Stimulated activated CD8-positive, alpha-beta memory T cell treated with anti-CD3 and anti-CD28 coated beads, Interleukin-2, amount 100 ng/mL, for 48 hours (primary cell): ENCODE results near the gene KRTAP19-8.

Experiments used
- DNase-seq, 2 donors: peaks; one replicate each; pipeline ENCODE4 v3.0.0-alpha.2; 2020; ENCODE audit warnings: low read depth in 2 of 2

Gene KRTAP19-8

GRCh38 chr21:31038376-31038775 lies at the start of gene KRTAP19-8:
TSS of gene KRTAP19-8 (minus strand) at chr21:31038476. CDS start at chr21:31038443, 33 bp downstream.
- no peak for DNase-seq

GRCh38 chr21:31087639-31088473 lies 49.6 kb upstream of the KRTAP19-8 start:
- no peak for DNase-seq

GRCh38 chr21:31084689-31085088 lies 46.4 kb upstream of the KRTAP19-8 start:
- no peak for DNase-seq

GRCh38 chr21:31078796-31079195 lies 40.5 kb upstream of the KRTAP19-8 start:
- DNase-seq, result no peak

GRCh38 chr21:31078216-31078615 lies 39.9 kb upstream of the KRTAP19-8 start:
- DNase-seq, result no peak

GRCh38 chr21:31075848-31076247 lies 37.6 kb upstream of the KRTAP19-8 start:
- DNase-seq, result no peak

- DNase-seq, result no peak
Observed at GRCh38 chr21:31072533-31072932, 34.3 kb upstream of the KRTAP19-8 start.

GRCh38 chr21:31064803-31065202 lies 26.5 kb upstream of the KRTAP19-8 start:
- no peak for DNase-seq

GRCh38 chr21:31052489-31053142 lies 14.3 kb upstream of the KRTAP19-8 start:
- DNase-seq, result no peak

- no peak for DNase-seq
Observed at GRCh38 chr21:31050577-31051157, 12.4 kb upstream of the KRTAP19-8 start.

- no peak for DNase-seq
Observed at GRCh38 chr21:31045841-31046240, 7.6 kb upstream of the KRTAP19-8 start.

GRCh38 chr21:31043471-31043870 lies 5.2 kb upstream of the KRTAP19-8 start:
- no peak for DNase-seq

- DNase-seq, result no peak
Observed at GRCh38 chr21:31042080-31042464, 3.8 kb upstream of the KRTAP19-8 start.

- no peak for DNase-seq
Observed at GRCh38 chr21:31041295-31042079, 3.2 kb upstream of the KRTAP19-8 start.

GRCh38 chr21:31034378-31034777 lies 3.9 kb downstream of the KRTAP19-8 start:
- DNase-seq, result no peak

- DNase-seq, result no peak
Observed at GRCh38 chr21:31030367-31031106, 7.7 kb downstream of the KRTAP19-8 start.

GRCh38 chr21:31023680-31024079 lies 14.6 kb downstream of the KRTAP19-8 start:
- DNase-seq, result no peak

GRCh38 chr21:31022306-31022705 lies 16.0 kb downstream of the KRTAP19-8 start:
- no peak for DNase-seq

GRCh38 chr21:31018232-31018631 lies 20.0 kb downstream of the KRTAP19-8 start:
- DNase-seq, result no peak

GRCh38 chr21:31014891-31015290 lies 23.4 kb downstream of the KRTAP19-8 start:
- DNase-seq, result no peak
